Measurements from ENCODE around the gene FHOD1. TPM values are rescaled to one million over a fixed set of nuclear protein-coding genes. Genes with fewer than 3 reads are reported as not detected.

The FHOD1 gene
- total and polyA plus RNA-seq, 2 donors (not counting 1 experiment from before 2014, with no cell fraction given): 46.3 to 46.9 TPM

DNA sequence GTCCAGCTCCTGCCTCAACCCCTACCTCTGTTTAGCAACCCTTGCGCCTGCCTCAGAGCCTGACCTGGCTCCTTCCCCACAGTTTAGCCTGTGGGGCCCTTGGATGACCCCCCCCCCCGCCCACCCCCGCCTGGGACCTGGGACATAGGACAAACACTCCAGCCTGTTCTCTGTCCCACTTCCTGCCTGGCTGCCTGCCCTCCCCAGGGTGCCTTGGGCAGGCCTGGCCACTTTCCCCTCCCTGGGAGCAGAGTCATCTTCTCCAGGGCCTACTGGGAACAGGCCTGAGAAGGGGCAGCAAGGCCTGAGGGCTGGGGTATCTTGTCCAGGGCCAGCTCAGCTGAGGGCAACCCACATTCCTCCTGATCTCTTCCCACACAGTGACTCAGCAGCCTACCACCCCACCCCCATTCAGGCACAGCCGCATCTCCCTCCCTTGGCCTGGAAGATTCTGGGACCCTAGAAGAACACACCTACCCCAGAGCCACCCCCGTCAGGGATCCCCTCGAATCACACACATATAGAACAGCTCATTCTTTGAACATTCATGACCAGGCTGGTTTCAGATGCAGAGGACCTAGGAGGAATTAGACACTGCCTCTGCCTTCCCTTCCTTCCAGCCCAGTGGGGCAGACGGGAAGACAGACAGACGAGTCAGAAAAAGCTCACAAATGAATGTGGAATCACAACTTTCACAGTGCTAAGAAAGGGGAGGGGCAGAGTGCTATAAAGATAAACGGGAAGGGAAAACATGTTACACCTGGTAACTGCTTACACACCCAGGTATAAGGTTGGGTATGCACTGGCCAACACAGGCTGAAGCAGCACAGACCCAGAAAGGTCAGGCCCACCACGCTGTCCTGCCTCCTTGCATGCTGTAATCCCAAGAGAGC is 6.0 kb downstream of the FHOD1 start:
- Mint-ChIP-seq H3K27me3 (no peaks in the 10 kb centered on the region), H3K9me3 (ENCODE audit: insufficient read depth) (no peaks in the 10 kb centered on the region), H3K27ac (no peak overlapping the region), H3K4me1 (peaks cover 24% of the 10 kb centered on the region), H3K4me3 (no peak overlapping the region)
- POLR2A ChIA-PET: interaction anchor here (0.7 to 0.8 kb wide), 2 partner anchors 56 to 772 kb away, joined by 3 to 4 read pairs; no protein-coding TSS in a partner anchor
- Histone ChIP-seq H3K79me2 (ENCODE audit: control insufficient read depth, insufficient read depth, low read length) (peaks cover 26% of the 10 kb centered on the region), H2AFZ (ENCODE audit: insufficient read depth, low read depth, low read length, poor library complexity, severe bottlenecking) (no peak overlapping the region), H3K27me3 (replicated peaks in 1 of 4; ENCODE audit: control extremely low read depth in 1 of 4, control insufficient read depth in 3 of 4, insufficient read depth in 4 of 4, low read length in 3 of 4) (no peaks in the 10 kb centered on the region), H3K27ac (ENCODE audit: low read length in 2 of 2) (no peak overlapping the region), H3K4me2 (replicated peaks; ENCODE audit: low read depth, low read length, poor library complexity, severe bottlenecking) (no peak overlapping the region), H3K9me3 (ENCODE audit: control extremely low read depth in 1 of 3, control insufficient read depth in 2 of 3, insufficient read depth in 1 of 3, low read length in 2 of 3) (no peaks in the 10 kb centered on the region), H3K4me1 (ENCODE audit: control insufficient read depth in 2 of 2, insufficient read depth in 2 of 2, low read length in 2 of 2) (peaks cover 26 to 29% of the 10 kb centered on the region in 2 donors), H3K4me3 (ENCODE audit: control extremely low read depth in 1 of 5, extremely low read depth in 1 of 5, insufficient read depth in 1 of 5, low read depth in 2 of 5, low read length in 4 of 5) (no peak overlapping the region), H4K20me1 (ENCODE audit: control insufficient read depth, insufficient read depth, low read length, poor library complexity, severe bottlenecking) (peaks cover 4% of the 10 kb centered on the region), H3K36me3 (replicated peaks in 1 of 2; ENCODE audit: control extremely low read depth in 1 of 2, control insufficient read depth in 1 of 2, extremely low read depth in 1 of 2, insufficient read depth in 2 of 2, low read length in 1 of 2) (peaks cover 0 to 27% of the 10 kb centered on the region in 2 experiments), H3K9ac (ENCODE audit: low read length) (no peak overlapping the region)
- CTCF ChIA-PET: no interaction called here
- DNase-seq (no peak), ATAC-seq (ENCODE audit: low read depth) (no peak)
- intact Hi-C loops (cut with micrococcal nuclease): loop anchor here (10.0 kb wide), 1 partner anchor 424 kb away; the partner anchor contains the start of genes ACD, C16orf86, ENKD1 and PARD6A
- TF ChIP-seq, protein P1, sequence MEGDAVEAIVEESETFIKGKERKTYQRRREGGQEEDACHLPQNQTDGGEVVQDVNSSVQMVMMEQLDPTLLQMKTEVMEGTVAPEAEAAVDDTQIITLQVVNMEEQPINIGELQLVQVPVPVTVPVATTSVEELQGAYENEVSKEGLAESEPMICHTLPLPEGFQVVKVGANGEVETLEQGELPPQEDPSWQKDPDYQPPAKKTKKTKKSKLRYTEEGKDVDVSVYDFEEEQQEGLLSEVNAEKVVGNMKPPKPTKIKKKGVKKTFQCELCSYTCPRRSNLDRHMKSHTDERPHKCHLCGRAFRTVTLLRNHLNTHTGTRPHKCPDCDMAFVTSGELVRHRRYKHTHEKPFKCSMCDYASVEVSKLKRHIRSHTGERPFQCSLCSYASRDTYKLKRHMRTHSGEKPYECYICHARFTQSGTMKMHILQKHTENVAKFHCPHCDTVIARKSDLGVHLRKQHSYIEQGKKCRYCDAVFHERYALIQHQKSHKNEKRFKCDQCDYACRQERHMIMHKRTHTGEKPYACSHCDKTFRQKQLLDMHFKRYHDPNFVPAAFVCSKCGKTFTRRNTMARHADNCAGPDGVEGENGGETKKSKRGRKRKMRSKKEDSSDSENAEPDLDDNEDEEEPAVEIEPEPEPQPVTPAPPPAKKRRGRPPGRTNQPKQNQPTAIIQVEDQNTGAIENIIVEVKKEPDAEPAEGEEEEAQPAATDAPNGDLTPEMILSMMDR (IDR thresholded peaks at IDR 0.05): no peak
- no peak for TF ChIP-seq EZH2 (IDR thresholded peaks at IDR 0.05; ENCODE audit: borderline replicate concordance, insufficient read depth, low read depth, low read length, poor library complexity, severe bottlenecking)
- WGBS (ENCODE audit: insufficient coverage): 89% methylated on average over 4 of the region's 10 CpGs

DNA sequence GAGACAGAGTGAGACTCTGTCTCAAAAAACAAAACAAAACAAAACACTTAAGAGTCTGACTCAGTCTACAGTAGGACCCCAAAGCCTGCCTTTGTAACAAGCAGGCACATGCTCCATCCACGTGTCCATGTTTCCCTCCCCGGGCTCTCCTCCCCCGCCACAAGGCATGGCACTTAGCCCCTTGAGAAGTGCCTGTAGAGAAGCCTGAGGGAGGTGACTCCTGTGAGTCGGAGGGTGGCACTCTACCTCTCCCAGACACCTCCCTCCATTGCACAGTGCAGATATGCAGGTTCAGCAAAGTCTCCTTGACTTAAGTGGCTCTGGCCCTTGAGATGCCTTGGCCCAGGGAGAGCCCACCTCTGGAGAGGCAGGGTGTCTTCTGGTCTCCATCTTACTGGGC is 6.8 kb downstream of the FHOD1 start:
- Histone ChIP-seq H3K79me2 (ENCODE audit: control insufficient read depth, insufficient read depth, low read length) (peaks cover 30% of the 10 kb centered on the region), H3K4me2 (replicated peaks; ENCODE audit: low read depth, low read length, poor library complexity, severe bottlenecking) (no peak overlapping the region), H3K36me3 (replicated peaks in 1 of 2; ENCODE audit: control extremely low read depth in 1 of 2, control insufficient read depth in 1 of 2, extremely low read depth in 1 of 2, insufficient read depth in 2 of 2, low read length in 1 of 2) (peaks cover 0 to 33% of the 10 kb centered on the region in 2 experiments), H4K20me1 (ENCODE audit: control insufficient read depth, insufficient read depth, low read length, poor library complexity, severe bottlenecking) (peaks cover 4% of the 10 kb centered on the region), H3K9me3 (ENCODE audit: control extremely low read depth in 1 of 3, control insufficient read depth in 2 of 3, insufficient read depth in 1 of 3, low read length in 2 of 3) (no peaks in the 10 kb centered on the region), H3K4me1 (ENCODE audit: control insufficient read depth in 2 of 2, insufficient read depth in 2 of 2, low read length in 2 of 2) (peaks cover 20 to 22% of the 10 kb centered on the region in 2 donors), H2AFZ (ENCODE audit: insufficient read depth, low read depth, low read length, poor library complexity, severe bottlenecking) (no peak overlapping the region), H3K4me3 (ENCODE audit: control extremely low read depth in 1 of 5, extremely low read depth in 1 of 5, insufficient read depth in 1 of 5, low read depth in 2 of 5, low read length in 4 of 5) (no peak overlapping the region), H3K27me3 (replicated peaks in 1 of 4; ENCODE audit: control extremely low read depth in 1 of 4, control insufficient read depth in 3 of 4, insufficient read depth in 4 of 4, low read length in 3 of 4) (no peaks in the 10 kb centered on the region), H3K27ac (ENCODE audit: low read length in 2 of 2) (no peak overlapping the region), H3K9ac (ENCODE audit: low read length) (no peak overlapping the region)
- DNase-seq: no peak
- Mint-ChIP-seq H3K4me1 (peaks cover 20% of the 10 kb centered on the region), H3K27ac (no peak overlapping the region), H3K27me3 (no peaks in the 10 kb centered on the region), H3K9me3 (ENCODE audit: insufficient read depth) (no peaks in the 10 kb centered on the region), H3K4me3 (no peak overlapping the region)
- ChIA-PET CTCF (no interaction called here), POLR2A (no interaction called here)
- no peak for ATAC-seq (ENCODE audit: low read depth)
- no peak for TF ChIP-seq EZH2 (IDR thresholded peaks at IDR 0.05; ENCODE audit: borderline replicate concordance, insufficient read depth, low read depth, low read length, poor library complexity, severe bottlenecking)
- TF ChIP-seq, protein P1 (IDR thresholded peaks at IDR 0.05): no peak
- WGBS (ENCODE audit: insufficient coverage): 92% methylated on average over 2 of the region's 4 CpGs
- intact Hi-C loops (cut with micrococcal nuclease): loop anchor here (10.0 kb wide), 1 partner anchor 424 kb away; the partner anchor contains the start of genes ACD, C16orf86, ENKD1 and PARD6A

Measured in B cell (primary cell).